ENCODE measurements around the gene ABCC4.

DNA sequence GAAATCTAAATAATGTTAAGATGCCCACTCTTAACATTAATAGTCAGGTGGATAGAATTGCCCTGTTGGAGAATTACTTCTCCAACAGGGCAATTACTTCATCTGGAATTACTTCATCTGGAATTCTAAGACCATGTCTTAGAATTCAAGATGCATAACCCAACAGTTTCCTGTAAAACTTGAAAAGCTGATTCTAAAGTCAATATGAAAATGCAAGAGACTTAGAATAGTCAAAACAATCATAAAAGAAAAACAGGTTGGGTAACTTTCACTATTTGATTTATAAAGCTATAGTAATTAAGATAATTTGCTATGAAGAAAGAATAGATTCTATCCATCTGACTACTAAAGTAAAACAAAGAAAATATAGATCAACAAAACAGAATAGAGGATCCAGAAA lies 75.2 kb downstream of the ABCC4 start:
- TF ChIP-seq, protein P1, sequence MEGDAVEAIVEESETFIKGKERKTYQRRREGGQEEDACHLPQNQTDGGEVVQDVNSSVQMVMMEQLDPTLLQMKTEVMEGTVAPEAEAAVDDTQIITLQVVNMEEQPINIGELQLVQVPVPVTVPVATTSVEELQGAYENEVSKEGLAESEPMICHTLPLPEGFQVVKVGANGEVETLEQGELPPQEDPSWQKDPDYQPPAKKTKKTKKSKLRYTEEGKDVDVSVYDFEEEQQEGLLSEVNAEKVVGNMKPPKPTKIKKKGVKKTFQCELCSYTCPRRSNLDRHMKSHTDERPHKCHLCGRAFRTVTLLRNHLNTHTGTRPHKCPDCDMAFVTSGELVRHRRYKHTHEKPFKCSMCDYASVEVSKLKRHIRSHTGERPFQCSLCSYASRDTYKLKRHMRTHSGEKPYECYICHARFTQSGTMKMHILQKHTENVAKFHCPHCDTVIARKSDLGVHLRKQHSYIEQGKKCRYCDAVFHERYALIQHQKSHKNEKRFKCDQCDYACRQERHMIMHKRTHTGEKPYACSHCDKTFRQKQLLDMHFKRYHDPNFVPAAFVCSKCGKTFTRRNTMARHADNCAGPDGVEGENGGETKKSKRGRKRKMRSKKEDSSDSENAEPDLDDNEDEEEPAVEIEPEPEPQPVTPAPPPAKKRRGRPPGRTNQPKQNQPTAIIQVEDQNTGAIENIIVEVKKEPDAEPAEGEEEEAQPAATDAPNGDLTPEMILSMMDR (IDR thresholded peaks at IDR 0.05 in 2 of 3, conservative IDR thresholded peaks at IDR 0.05 in 1 of 3; ENCODE audit: borderline replicate concordance in 1 of 3, insufficient read depth in 1 of 3, low read depth in 2 of 3, low read length in 2 of 3) = no peak
- no peak for TF ChIP-seq POLR2A (IDR thresholded peaks at IDR 0.05; ENCODE audit: borderline replicate concordance, extremely low read depth, insufficient read depth, insufficient read length)
- TF ChIP-seq ZNF274 (IDR thresholded peaks at IDR 0.05; ENCODE audit: low read depth, low read length) = no peak
- TF ChIP-seq POLR2AphosphoS5 (IDR thresholded peaks at IDR 0.05; ENCODE audit: low read depth, low read length) = no peak
- no peak for TF ChIP-seq TCF7L2 (IDR thresholded peaks at IDR 0.05; ENCODE audit: borderline replicate concordance, extremely low read depth, insufficient read depth, insufficient read length)
- TF ChIP-seq, protein P2, sequence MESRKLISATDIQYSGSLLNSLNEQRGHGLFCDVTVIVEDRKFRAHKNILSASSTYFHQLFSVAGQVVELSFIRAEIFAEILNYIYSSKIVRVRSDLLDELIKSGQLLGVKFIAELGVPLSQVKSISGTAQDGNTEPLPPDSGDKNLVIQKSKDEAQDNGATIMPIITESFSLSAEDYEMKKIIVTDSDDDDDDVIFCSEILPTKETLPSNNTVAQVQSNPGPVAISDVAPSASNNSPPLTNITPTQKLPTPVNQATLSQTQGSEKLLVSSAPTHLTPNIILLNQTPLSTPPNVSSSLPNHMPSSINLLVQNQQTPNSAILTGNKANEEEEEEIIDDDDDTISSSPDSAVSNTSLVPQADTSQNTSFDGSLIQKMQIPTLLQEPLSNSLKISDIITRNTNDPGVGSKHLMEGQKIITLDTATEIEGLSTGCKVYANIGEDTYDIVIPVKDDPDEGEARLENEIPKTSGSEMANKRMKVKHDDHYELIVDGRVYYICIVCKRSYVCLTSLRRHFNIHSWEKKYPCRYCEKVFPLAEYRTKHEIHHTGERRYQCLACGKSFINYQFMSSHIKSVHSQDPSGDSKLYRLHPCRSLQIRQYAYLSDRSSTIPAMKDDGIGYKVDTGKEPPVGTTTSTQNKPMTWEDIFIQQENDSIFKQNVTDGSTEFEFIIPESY (IDR thresholded peaks at IDR 0.05; ENCODE audit: extremely low read depth, insufficient replicate concordance, low read length) = no peak
- TF ChIP-seq SP1 (IDR thresholded peaks at IDR 0.05; ENCODE audit: low read depth) = no peak
- TF ChIP-seq ELF1 (IDR thresholded peaks at IDR 0.05; ENCODE audit: borderline replicate concordance, low read depth) = no peak
